Aortic smooth muscle cell (primary cell): Measurements from ENCODE around the gene USE1. TPM values are rescaled to one million over a fixed set of nuclear protein-coding genes. Genes with fewer than 3 reads are reported as not detected.

Experiments used
- total RNA-seq: library from RNA; depleted of rRNA; stranded (reverse); fragments of >200 nt; gene quantifications from 2 replicates; pipeline ENCODE4 v1.2.3, GENCODE V29; 2014

The USE1 gene, protein sequence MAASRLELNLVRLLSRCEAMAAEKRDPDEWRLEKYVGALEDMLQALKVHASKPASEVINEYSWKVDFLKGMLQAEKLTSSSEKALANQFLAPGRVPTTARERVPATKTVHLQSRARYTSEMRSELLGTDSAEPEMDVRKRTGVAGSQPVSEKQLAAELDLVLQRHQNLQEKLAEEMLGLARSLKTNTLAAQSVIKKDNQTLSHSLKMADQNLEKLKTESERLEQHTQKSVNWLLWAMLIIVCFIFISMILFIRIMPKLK
- 25.7 and 26.2 TPM in 2 replicates for total RNA-seq

DNA sequence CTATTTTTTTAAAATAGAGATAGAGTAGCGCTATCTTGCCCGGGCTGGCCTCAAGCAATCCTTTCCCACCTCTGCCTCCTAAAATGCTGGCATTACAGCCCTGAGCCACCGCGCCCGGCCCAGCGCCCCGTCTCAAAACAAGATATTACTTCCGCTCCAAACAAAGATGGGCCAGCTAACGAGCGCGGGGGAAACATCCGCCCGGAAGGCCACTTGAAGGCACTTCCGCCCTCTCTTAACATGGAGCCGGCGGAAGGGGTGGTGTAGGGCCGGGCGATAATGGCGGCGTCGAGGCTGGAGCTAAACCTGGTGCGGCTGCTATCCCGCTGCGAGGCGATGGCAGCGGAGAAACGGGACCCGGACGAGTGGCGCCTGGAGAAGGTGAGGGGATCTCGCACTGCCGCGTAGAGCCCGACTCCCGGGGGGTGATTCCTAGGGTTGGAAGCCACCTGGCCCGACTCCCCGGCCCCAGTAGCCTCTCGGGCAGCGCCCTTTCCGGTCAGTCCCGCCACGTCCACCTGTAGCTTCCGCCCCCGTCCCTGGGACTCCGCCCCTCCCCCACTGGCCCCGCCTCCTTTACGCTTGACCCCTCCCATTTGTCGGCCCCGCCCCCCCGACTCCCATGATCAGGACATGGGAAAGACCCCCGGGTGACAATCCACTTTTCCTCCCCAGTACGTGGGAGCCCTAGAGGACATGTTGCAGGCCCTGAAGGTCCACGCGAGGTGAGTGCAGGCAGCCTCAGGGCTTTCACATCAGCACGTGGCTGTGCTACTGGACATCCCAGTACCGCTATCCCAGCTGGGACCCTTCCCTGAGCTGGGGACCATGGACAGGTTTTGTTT is at the start of gene USE1:
TSS of gene USE1 (plus strand) at position 231 of the 845 bp plus-strand sequence. CDS start at position 280, 49 bp downstream.

DNA sequence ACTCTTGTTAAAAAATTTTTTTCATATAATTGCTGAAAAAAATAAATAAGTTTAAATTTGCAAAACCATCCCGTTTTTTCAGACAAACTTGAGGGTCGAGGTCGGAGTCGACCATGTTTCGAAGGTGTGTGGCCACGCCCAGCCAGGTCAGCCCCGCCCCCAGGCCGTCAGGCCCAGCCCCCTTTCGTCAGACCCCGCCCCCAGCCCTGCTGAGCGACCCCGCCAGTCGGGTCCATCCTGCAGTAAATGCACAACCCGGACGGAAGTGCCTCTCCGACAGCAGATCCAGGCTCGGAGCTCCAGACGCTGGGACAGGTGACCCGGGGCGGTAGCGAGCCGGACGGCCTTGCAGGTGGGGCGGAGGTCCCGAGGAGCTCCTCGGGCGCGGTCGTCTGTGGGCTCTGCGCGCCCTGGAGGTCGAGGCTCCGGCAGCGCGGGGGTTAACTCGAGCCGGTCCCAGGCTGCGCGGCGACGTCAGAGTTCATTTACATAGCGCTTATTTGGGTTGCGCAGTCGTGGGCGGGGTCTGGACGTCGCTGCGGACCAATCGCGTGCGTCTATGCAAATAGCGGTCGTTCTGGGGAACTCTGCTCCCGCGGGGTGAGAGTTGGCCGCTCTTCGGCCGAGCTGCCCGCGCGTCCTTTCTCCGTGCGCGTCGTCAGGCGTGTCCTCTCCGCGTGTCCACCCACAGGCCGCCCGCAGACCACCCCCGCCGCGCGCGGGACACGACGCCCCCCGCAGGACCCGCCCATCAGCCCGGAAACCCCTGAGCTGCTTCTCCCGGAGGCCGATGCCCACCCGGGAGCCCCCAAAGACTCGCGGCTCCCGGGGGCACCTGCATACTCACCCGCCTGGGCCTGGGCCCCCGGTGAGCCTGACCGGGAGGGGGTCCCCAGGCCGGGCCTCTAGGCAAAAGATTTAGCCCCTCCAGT is 11.1 kb downstream of the USE1 start, which contains the start of gene OCEL1:
TSS of gene OCEL1 (plus strand) at position 225 of the 932 bp plus-strand sequence. CDS start at position 247, 22 bp downstream.

DNA sequence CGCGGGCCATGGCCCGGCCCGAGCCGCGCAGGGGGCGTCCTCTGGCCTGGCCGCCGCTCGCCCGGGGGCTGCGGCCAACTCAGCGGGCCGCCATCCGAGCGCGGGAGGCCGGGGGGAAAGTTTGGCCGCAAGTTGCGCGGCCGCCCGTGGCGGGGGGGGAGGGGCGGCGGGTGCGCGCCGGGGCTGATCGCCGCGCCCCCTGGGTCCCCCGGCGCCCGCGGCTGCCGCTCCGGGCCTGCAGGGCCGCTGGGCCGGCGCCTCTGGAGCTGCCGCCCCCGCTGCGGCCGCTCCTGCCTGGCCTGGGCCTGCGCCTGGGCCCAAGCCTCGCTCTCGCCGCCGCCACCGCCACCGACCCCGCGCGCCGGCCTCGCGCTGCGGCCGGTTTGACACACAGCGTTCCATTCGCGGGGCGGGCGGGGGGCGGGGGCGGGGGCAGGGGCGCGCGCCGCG is 30.4 kb downstream of the USE1 start, which contains the start of gene NR2F6:
TSS of gene NR2F6 (minus strand) at position 385 of the 450 bp plus-strand sequence. CDS start 699 bp downstream, outside the sequence.

DNA sequence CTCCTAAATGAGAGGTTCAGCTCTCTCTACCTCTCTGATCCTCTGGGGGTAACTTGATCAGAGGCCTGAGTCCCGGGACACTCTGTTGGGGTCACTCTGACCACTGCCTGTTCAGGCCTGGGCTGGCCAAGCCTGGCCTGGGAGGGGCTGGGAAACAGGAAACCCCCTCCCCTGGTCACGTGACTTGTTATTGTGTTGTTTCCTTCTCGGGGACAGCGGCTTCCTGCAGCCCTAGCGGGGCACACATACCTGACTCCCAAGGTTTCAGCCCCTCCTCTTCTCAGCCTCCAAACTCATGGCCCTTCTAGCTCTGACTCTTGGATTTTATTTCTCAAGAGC is 49.5 kb downstream of the USE1 start, which contains the start of gene USHBP1:
TSS of gene USHBP1 (minus strand) at position 105 of the 339 bp plus-strand sequence. CDS start 446 bp downstream, outside the sequence.

DNA sequence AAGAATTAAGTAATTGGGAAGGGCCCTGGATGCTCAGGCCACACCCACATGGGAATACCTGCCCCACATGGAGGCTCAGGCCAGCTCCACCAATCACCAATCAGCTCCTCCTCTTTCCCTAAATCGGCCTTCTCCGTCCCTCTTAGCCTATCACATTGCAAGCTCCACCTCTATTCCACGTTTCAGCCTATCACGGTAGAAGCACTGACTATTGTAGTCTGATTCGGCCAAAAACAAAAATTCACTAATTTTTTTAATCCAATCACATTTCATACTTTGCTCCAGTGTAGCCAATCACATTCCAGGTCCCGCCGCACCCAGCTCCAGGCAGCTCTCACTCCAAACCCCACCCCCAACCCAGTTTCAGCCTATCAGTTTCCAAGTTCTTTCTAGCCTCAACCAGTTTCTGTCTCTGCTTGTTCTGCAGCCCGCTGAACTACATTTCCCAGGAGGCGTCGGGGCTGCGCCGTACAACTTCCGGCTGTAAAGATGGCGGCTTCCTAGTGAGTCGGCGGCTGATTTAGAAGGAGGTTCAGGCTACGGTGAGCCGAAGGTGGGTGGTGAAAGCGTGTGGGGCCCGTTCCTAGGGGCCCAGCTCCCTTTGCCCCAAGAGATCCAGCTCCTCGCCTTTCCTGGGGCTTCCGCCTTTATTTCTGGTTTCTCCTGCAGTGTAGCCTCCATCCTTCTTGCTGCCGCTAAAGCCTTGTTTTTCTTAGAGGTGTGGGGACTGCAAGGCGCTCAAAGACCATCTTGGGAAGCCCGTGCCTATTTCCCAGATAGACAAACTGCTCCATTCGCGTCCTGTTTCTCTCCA is 52.0 kb downstream of the USE1 start, which contains the start of gene BABAM1:
TSS of gene BABAM1 (plus strand) at position 469 of the 814 bp plus-strand sequence. CDS start 1,364 bp downstream, outside the sequence.

Other genes with a start within 250 kb of the USE1 start
- 0.26 and 0.31 TPM in 2 replicates for gene CPAMD8, start 188.5 kb upstream of the USE1 start, total RNA-seq
- 2.4 and 3.6 TPM in 2 replicates for gene HAUS8, start 139.9 kb upstream of the USE1 start, total RNA-seq
- gene MYO9B, start 139.6 kb upstream of the USE1 start, total RNA-seq, result 59.2 and 70.3 TPM in 2 replicates
- 1.1 and 2.7 TPM in 2 replicates for gene OCEL1, start 10.9 kb downstream of the USE1 start, total RNA-seq
- gene NR2F6, start 30.6 kb downstream of the USE1 start, total RNA-seq, result 28.7 and 33.8 TPM in 2 replicates
- gene USHBP1, start 49.4 kb downstream of the USE1 start, total RNA-seq, result 0.13 and 0.25 TPM in 2 replicates
- 81.6 and 107 TPM in 2 replicates for gene BABAM1, start 52.1 kb downstream of the USE1 start, total RNA-seq
- 0.13 and 0.19 TPM in 2 replicates for gene ANKLE1, start 66.5 kb downstream of the USE1 start, total RNA-seq
- 8.6 and 8.8 TPM in 2 replicates for gene ABHD8, start 88.1 kb downstream of the USE1 start, total RNA-seq
- 20.7 and 26.9 TPM in 2 replicates for gene MRPL34, start 90.5 kb downstream of the USE1 start, total RNA-seq
- 36.2 and 39.7 TPM in 2 replicates for gene DDA1, start 94.2 kb downstream of the USE1 start, total RNA-seq
- gene ANO8, start 119.5 kb downstream of the USE1 start, total RNA-seq, result 6.3 and 6.7 TPM in 2 replicates
- 10.6 and 11.1 TPM in 2 replicates for gene GTPBP3, start 122.2 kb downstream of the USE1 start, total RNA-seq
- gene PLVAP, start 162.0 kb downstream of the USE1 start, total RNA-seq, result 0.31 and 0.92 TPM in 2 replicates
- 0.19 and 0.40 TPM in 2 replicates for gene CCDC194, start 178.8 kb downstream of the USE1 start, total RNA-seq
- 28.2 and 79.7 TPM in 2 replicates for gene BST2, start 190.3 kb downstream of the USE1 start, total RNA-seq
- gene MVB12A, start 204.7 kb downstream of the USE1 start, total RNA-seq, result 30.6 and 36.4 TPM in 2 replicates
- gene TMEM221, start 233.3 kb downstream of the USE1 start, total RNA-seq, result under 0.01 TPM in 1 of 2 replicates, not detected in the other
- gene NXNL1, start 245.6 kb downstream of the USE1 start, total RNA-seq, result not detected in 2 replicates